HepG2 (cell line): Measurements from ENCODE around the gene NGFR. TPM values are rescaled to one million over a fixed set of nuclear protein-coding genes. Genes with fewer than 3 reads are reported as not detected.

Source experiments
- AKAP8 ChIP-seq: sonication (generic); formaldehyde crosslinking; IDR thresholded peaks from 2 replicates; pipeline ENCODE4 v1.5.1; 2020; ENCODE audit warnings: mild to moderate bottlenecking, missing genetic modification reagents
- ATF1 ChIP-seq: IDR thresholded peaks from 2 replicates; pipeline ENCODE4 v1.6.1; 2016; ENCODE audit warnings: mild to moderate bottlenecking, control low read depth
- GATA4 ChIP-seq: sonication (generic); IDR thresholded peaks from 2 replicates; pipeline ENCODE4 v1.6.1; 2016; ENCODE audit warnings: antibody characterized with exemption, low read depth, borderline replicate concordance
- HNRNPLL ChIP-seq: fragments of 200-400 bp; formaldehyde crosslinking; IDR thresholded peaks from 2 replicates; pipeline ENCODE4 v1.6.1; 2017; ENCODE audit warnings: mild to moderate bottlenecking, low read depth, low read length; ENCODE audit not compliant: poor library complexity, severe bottlenecking
- IRF2 ChIP-seq: IDR thresholded peaks from 2 replicates; pipeline ENCODE4 v1.6.1; 2018; ENCODE audit warnings: missing genetic modification reagents, missing compliant biosample characterization
- MAX ChIP-seq: IDR thresholded peaks from 2 replicates; pipeline ENCODE4 v1.6.1; 2012; ENCODE audit warnings: inconsistent platforms
- MED13 ChIP-seq: sonication (generic); formaldehyde crosslinking; IDR thresholded peaks from 2 replicates; pipeline ENCODE4 v1.5.0; 2020; ENCODE audit warnings: missing genetic modification reagents
- PRDM10 ChIP-seq: sonication (generic); formaldehyde crosslinking; IDR thresholded peaks from 2 replicates; pipeline ENCODE4 v1.4.0; 2020; ENCODE audit warnings: low read depth, missing genetic modification reagents
- SIX4 ChIP-seq: sonication (generic); formaldehyde crosslinking; IDR thresholded peaks from 2 replicates; pipeline ENCODE4 v1.4.0; 2020; ENCODE audit warnings: missing genetic modification reagents
- THAP11 ChIP-seq: IDR thresholded peaks from 2 replicates; pipeline ENCODE4 v1.6.1; 2016; ENCODE audit warnings: missing biosample characterization, missing genetic modification reagents
- THAP9 ChIP-seq: sonication (generic); formaldehyde crosslinking; IDR thresholded peaks from 2 replicates; pipeline ENCODE4; 2020; ENCODE audit warnings: missing genetic modification reagents, mild to moderate bottlenecking, borderline replicate concordance
- TIGD3 ChIP-seq: sonication (generic); formaldehyde crosslinking; IDR thresholded peaks from 2 replicates; pipeline ENCODE4 v1.5.1; 2020; ENCODE audit warnings: mild to moderate bottlenecking, missing genetic modification reagents, borderline replicate concordance
- YY1 ChIP-seq: IDR thresholded peaks from 2 replicates; pipeline ENCODE4 v1.6.1; 2011; ENCODE audit warnings: low read length, low read depth, moderate library complexity, mild to moderate bottlenecking; ENCODE audit not compliant: insufficient read depth, insufficient replicate concordance
- ZBTB2 ChIP-seq: sonication (generic); formaldehyde crosslinking; IDR thresholded peaks from 2 replicates; pipeline ENCODE4 v1.8.0; 2022; ENCODE audit warnings: low read depth, missing genetic modification reagents
- ZC3H13 ChIP-seq: sonication (generic); formaldehyde crosslinking; IDR thresholded peaks from 2 replicates; pipeline ENCODE4 v1.8.1; 2023; ENCODE audit warnings: mild to moderate bottlenecking, missing genetic modification reagents, moderate library complexity
- ZKSCAN5 ChIP-seq: sonication (generic); formaldehyde crosslinking; IDR thresholded peaks from 2 replicates; pipeline ENCODE4 v1.5.1; 2020; ENCODE audit warnings: mild to moderate bottlenecking, missing genetic modification reagents
- ZNF225 ChIP-seq: sonication (generic); formaldehyde crosslinking; IDR thresholded peaks from 2 replicates; pipeline ENCODE4 v1.4.0; 2020; ENCODE audit warnings: mild to moderate bottlenecking, missing genetic modification reagents
- ZNF572 ChIP-seq: sonication (generic); formaldehyde crosslinking; IDR thresholded peaks from 2 replicates; pipeline ENCODE4 v1.5.1; 2020; ENCODE audit warnings: mild to moderate bottlenecking, missing genetic modification reagents
- ZNF792 ChIP-seq: IDR thresholded peaks from 2 replicates; pipeline ENCODE4 v1.6.1; 2016
- ZSCAN20 ChIP-seq: sonication (generic); formaldehyde crosslinking; IDR thresholded peaks from 2 replicates; pipeline ENCODE4 v1.4.0; 2020; ENCODE audit warnings: missing genetic modification reagents, mild to moderate bottlenecking, borderline replicate concordance
- polyA plus RNA-seq, 8 experiments: library from polyadenylated mRNA; depleted of rRNA in 3 of 8; stranded (reverse) in 7 of 8; unstranded in 1 of 8; fragments of >200 nt; fragmentation: Illumina TruSeq in 4 of 8; extraction: Trizol in 4 of 8; gene quantifications; 2 replicates each; pipeline versions ENCODE4 v1.2.1 to v1.2.3, GENCODE V29; 2011 to 2016; ENCODE audit warnings: low read depth in 4 of 8, missing spikeins in 1 of 8, mixed read lengths in 1 of 8; ENCODE audit not compliant: insufficient read depth in 1 of 8
- total RNA-seq, 5 experiments: library from RNA; depleted of rRNA; stranded (reverse); fragments of >200 nt; fragmentation: Illumina TruSeq; extraction: Trizol; gene quantifications; 2 replicates each; pipeline ENCODE4 v1.2.3, GENCODE V29; 2016; ENCODE audit warnings: low read depth in 1 of 5

The NGFR gene
- total and polyA plus RNA-seq, 2 of the 13 experiments (the other 11 are each of a cell fraction or from before 2014, with no cell fraction given), result 1.1 to 1.8 TPM

GRCh38 chr17:49556223-49556943 lies 61.3 kb downstream of the NGFR start (continued):
- TF ChIP-seq ZNF792 (CRISPR knock-in tag) (peak; percentile 70; the same call in 1 of the 2 replicates), GATA4 (no peak), ZC3H13 (CRISPR knock-in tag) (no peak), SIX4 (CRISPR knock-in tag) (no peak), PRDM10 (0 out of 2 replicates have a peak, but pooled peaks have one; percentile 17), THAP9 (CRISPR knock-in tag) (0 out of 2 replicates have a peak, but pooled peaks have one; percentile 73), THAP11 (CRISPR knock-in tag) (peak; percentile 66), ZNF572 (peak; percentile 95), ZNF225 (peak; percentile 92), YY1 (peak; percentile 74), MED13 (CRISPR knock-in tag) (no peak), AKAP8 (CRISPR knock-in tag) (no peak), MAX (peak; percentile 90), ZSCAN20 (CRISPR knock-in tag) (0 out of 2 replicates have a peak, but pooled peaks have one; percentile 45), HNRNPLL (peak; percentile 36), ATF1 (no peak), TIGD3 (0 out of 2 replicates have a peak, but pooled peaks have one; percentile 57), ZKSCAN5 (CRISPR knock-in tag) (no peak), IRF2 (peak; percentile 55; the same call in 1 of the 2 replicates), ZBTB2 (CRISPR knock-in tag) (no peak)
